Tibial nerve (tissue), 4 donors: ENCODE data around the gene ACSL1.

Experiments
- CTCF ChIP-seq, 5 experiments: fragments of 200-600 bp in 3 of 5; fragments of 450-650 bp in 2 of 5; sonication (generic) in 3 of 5; IDR thresholded peaks; one replicate each; pipeline ENCODE4 v1.5.1; 2016 to 2019; ENCODE audit warnings: antibody characterized with exemption in 5 of 5, mild to moderate bottlenecking in 3 of 5, moderate library complexity in 2 of 5
- EP300 ChIP-seq, 2 donors: sonication (generic); formaldehyde crosslinking; IDR thresholded peaks; one replicate each; pipeline ENCODE4 v1.6.1; 2017; ENCODE audit warnings: antibody characterized with exemption in 2 of 2, mild to moderate bottlenecking in 1 of 2
- POLR2A ChIP-seq, 2 donors: fragments of 450-650 bp; IDR thresholded peaks; one replicate each; pipeline ENCODE4 v1.6.1; 2017; ENCODE audit warnings: antibody characterized with exemption in 2 of 2, mild to moderate bottlenecking in 2 of 2, moderate library complexity in 2 of 2

DNA sequence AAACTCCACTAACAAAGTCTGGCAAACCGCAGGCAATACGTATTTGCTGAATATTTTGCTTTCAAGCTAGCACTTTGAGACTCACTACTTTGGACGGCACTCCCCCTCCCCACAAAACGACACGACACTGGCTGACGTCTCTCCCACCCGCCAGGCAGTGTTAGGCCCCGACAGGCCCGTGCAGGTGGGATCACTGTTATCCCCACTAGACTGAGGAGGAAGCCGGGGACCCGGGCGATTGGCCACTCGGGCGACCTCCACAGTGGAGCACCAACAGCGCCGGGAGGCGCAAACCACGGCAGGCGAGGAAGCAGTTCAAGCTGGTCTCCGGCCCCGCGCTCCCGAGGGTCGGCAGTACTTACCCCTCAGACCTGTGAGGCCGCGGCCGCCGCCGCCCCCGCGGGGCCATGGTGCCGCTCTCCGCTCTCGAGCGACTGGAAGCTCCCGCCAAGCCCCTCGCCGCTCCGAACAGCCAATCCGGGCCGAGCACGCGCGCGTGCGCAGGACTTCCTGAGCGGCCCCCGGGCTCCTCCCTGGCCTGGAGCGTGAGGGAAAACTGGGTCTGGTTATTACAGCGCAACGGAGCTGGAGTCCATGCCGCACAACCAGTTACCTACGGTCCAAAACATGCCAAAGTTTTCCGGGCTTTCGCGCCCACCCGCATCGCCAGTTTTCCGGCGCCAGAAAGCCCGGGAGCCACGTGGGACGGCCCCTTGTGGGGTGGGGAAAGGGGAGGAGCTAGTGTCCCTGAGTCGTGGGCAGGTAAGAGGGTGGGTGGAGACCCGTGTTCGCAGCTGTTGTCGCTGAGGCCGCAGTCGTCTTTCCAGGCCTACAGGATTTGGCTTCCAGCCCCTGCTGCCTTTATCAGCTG, 91.9 kb downstream of the ACSL1 start, which contains the start of gene CENPU:
- TF ChIP-seq CTCF (IDR thresholded peaks at IDR 0.05): peak in 2 of 5 experiments; percentile 78 to 83
- peak; percentile 47 to 99 for TF ChIP-seq POLR2A (IDR thresholded peaks at IDR 0.05)
- TF ChIP-seq EP300 (IDR thresholded peaks at IDR 0.05): peak; percentile 93 to 95
